K562 (cell line): ENCODE measurements around the gene ZNF644.
"Not testable (repeated sequence)": the region's sequence is repeated elsewhere in the genome, so short reads cannot be mapped to it uniquely, and the experiment has no call there.

Experiments
- BDP1 ChIP-seq: IDR thresholded peaks from 3 replicates; pipeline ENCODE4 v1.6.1; 2011; ENCODE audit not compliant: insufficient read length, insufficient read depth
- BMI1 ChIP-seq: fragments of 150-350 bp; IDR thresholded peaks from 2 replicates; pipeline ENCODE4 v1.6.1; 2014; ENCODE audit warnings: low read length
- COPS2 ChIP-seq: fragments of 450-650 bp; conservative IDR thresholded peaks from 2 replicates; pipeline ENCODE4 v1.6.1; 2016; ENCODE audit warnings: mild to moderate bottlenecking, moderate library complexity
- EZH2 ChIP-seq: IDR thresholded peaks from 2 replicates; pipeline ENCODE4 v1.6.1; 2012; ENCODE audit warnings: low read depth, mild to moderate bottlenecking, inconsistent platforms, low read length, borderline replicate concordance
- MTA3 ChIP-seq: fragments of 450-650 bp; formaldehyde crosslinking; IDR thresholded peaks from 2 replicates; pipeline ENCODE4 v1.6.1; 2017; ENCODE audit warnings: mild to moderate bottlenecking, borderline replicate concordance
- POLR2A ChIP-seq: fragments of 450-650 bp; conservative IDR thresholded peaks from 2 replicates; pipeline ENCODE4 v1.6.1; 2016
- RFX5 ChIP-seq: IDR thresholded peaks from 2 replicates; pipeline ENCODE4 v1.6.1; 2011; ENCODE audit warnings: low read depth, mild to moderate bottlenecking, improper control_type of control experiment, low read length
- TCF7L2 ChIP-seq: fragments of 150-350 bp; IDR thresholded peaks from 2 replicates; pipeline ENCODE4 v1.6.1; 2016; ENCODE audit warnings: low read depth, mild to moderate bottlenecking, low read length, moderate library complexity
- TCFL5 ChIP-seq: fragments of 250-450 bp; sonication (Bioruptor Pico); conservative IDR thresholded peaks from 2 replicates; pipeline ENCODE4 v1.6.1; 2021; ENCODE audit warnings: mild to moderate bottlenecking, moderate library complexity, matching md5 sums
- ZEB2 ChIP-seq: fragments of 450-650 bp; IDR thresholded peaks from 2 replicates; pipeline ENCODE4 v1.6.1; 2016
- ZNF354B ChIP-seq: fragments of 250-450 bp; sonication (Bioruptor Pico); IDR thresholded peaks from 2 replicates; pipeline ENCODE4 v1.4.0; 2020
- TF ChIP-seq, protein P1 (sequence below): sonication (generic); formaldehyde crosslinking; IDR thresholded peaks from 2 replicates; pipeline ENCODE4 v1.8.1; 2023; ENCODE audit warnings: mild to moderate bottlenecking, missing genetic modification reagents

DNA sequence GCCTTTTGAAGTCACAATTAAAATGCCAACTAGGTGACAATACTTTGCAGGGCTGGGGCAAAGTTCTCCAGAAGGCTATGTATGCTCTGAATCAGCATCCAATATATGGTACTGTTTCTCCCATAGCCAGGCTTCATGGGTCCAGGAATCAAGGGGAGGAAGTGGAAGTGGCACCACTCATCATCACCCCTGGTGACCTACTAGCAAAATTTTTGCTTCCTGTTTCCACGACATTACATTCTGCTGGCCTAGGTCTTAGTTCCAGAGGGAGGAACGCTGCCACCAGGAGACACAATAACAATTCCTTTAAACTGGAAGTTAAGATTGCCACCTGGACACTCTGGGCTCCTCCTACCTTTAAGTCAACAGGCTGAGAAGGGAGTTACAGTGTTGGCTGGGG, 22.9 kb upstream of the ZNF644 start:
- TF ChIP-seq, protein P1, sequence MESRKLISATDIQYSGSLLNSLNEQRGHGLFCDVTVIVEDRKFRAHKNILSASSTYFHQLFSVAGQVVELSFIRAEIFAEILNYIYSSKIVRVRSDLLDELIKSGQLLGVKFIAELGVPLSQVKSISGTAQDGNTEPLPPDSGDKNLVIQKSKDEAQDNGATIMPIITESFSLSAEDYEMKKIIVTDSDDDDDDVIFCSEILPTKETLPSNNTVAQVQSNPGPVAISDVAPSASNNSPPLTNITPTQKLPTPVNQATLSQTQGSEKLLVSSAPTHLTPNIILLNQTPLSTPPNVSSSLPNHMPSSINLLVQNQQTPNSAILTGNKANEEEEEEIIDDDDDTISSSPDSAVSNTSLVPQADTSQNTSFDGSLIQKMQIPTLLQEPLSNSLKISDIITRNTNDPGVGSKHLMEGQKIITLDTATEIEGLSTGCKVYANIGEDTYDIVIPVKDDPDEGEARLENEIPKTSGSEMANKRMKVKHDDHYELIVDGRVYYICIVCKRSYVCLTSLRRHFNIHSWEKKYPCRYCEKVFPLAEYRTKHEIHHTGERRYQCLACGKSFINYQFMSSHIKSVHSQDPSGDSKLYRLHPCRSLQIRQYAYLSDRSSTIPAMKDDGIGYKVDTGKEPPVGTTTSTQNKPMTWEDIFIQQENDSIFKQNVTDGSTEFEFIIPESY, result not testable (repeated sequence)
- not testable (repeated sequence) for TF ChIP-seq BDP1; ZEB2; COPS2; TCF7L2; EZH2; TCFL5 (CRISPR knock-in tag); MTA3; RFX5; ZNF354B; BMI1; POLR2A
